ENCODE data around the gene MMADHC. TPM values are rescaled to one million over a fixed set of nuclear protein-coding genes. Genes with fewer than 3 reads are reported as not detected.

Gene MMADHC
- total RNA-seq, 1 experiment from 2014 or later = 149 TPM

DNA sequence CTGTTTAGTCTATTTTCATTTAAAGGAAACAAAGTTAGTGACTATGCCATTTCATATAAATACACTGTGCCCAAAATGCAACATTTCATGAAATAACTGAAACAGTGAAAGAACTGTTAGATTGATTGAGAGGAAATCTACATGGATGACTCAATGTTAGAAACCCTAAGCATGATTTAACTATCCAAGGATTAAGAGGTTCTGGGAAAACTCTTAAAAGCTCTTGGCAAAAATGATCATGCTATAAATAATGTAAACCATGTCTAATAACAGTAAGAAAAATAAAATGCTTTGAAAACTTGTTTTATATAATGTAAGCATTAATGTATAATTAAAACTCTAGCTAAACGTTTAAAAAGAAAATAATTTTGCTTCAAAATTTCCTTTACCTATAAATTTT is 23.5 kb downstream of the MMADHC start:
- Histone ChIP-seq H3K23ac (ENCODE audit: insufficient read length, low read depth, low read length) (no peak overlapping the region), H3K4me1 (ENCODE audit: insufficient read depth, low read length) (no peaks in the 10 kb centered on the region), H3K56ac (ENCODE audit: insufficient read length, low read depth, low read length) (no peak overlapping the region), H2BK12ac (ENCODE audit: insufficient read length, low read depth, low read length) (no peak overlapping the region), H3K9me3 (ENCODE audit: control insufficient read depth, low read depth, low read length) (no peaks in the 10 kb centered on the region), H2BK120ac (ENCODE audit: low read depth, low read length, poor library complexity, severe bottlenecking) (no peak overlapping the region), H3K18ac (ENCODE audit: insufficient read length, low read depth, low read length) (no peak overlapping the region), H2BK20ac (ENCODE audit: low read depth, low read length, poor library complexity, severe bottlenecking) (no peak overlapping the region), H4K5ac (ENCODE audit: insufficient read length, low read depth, low read length) (no peak overlapping the region), H2BK5ac (ENCODE audit: insufficient read length, low read length) (no peak overlapping the region), H2BK15ac (ENCODE audit: low read depth, low read length) (no peak overlapping the region), H3K79me2 (ENCODE audit: insufficient read depth, low read length) (no peaks in the 10 kb centered on the region), H4K20me1 (ENCODE audit: control insufficient read depth, insufficient read depth, insufficient read length) (no peaks in the 10 kb centered on the region), H4K8ac (replicated peaks; ENCODE audit: insufficient read length, low read depth, low read length) (no peak overlapping the region), H3K9ac (ENCODE audit: extremely low read depth, insufficient read length, low read length) (no peak overlapping the region), H3K27me3 (ENCODE audit: insufficient read depth, low read length) (no peaks in the 10 kb centered on the region), H3T11ph (ENCODE audit: low read length) (no peak overlapping the region), H2AFZ (ENCODE audit: low read length) (no peak overlapping the region), H3K23me2 (ENCODE audit: insufficient read length, low read depth, low read length, poor library complexity, severe bottlenecking) (no peaks in the 10 kb centered on the region), H2AK5ac (ENCODE audit: insufficient read length, low read length) (no peak overlapping the region), H3K27ac (ENCODE audit: insufficient read length, low read depth, low read length) (no peak overlapping the region), H3K79me1 (ENCODE audit: insufficient read depth, low read depth, low read length, poor library complexity, severe bottlenecking) (no peaks in the 10 kb centered on the region), H3K14ac (ENCODE audit: insufficient read depth, low read length) (no peak overlapping the region), H4K91ac (ENCODE audit: insufficient read length, low read depth, low read length) (no peak overlapping the region), H3K4me2 (ENCODE audit: insufficient read depth, insufficient read length, low read length) (no peak overlapping the region), H3K4ac (ENCODE audit: low read depth, low read length) (no peak overlapping the region)
- no peak for DNase-seq
- Mint-ChIP-seq H3K9me3 (no peaks in the 10 kb centered on the region), H3K27me3 (ENCODE audit: low read depth) (no peaks in the 10 kb centered on the region; the same call in 1 of the 2 replicates), H3K27ac (no peak overlapping the region), H3K4me1 (no peaks in the 10 kb centered on the region), H3K36me3 (ENCODE audit: insufficient read depth in 1 of 3, low read depth in 3 of 3) (peaks cover 2 to 17% (median 12%) of the 10 kb centered on the region in 3 experiments; a peak in 6 of 7 replicates), H3K4me3 (no peak overlapping the region)
- no CpG with 5 or more reads among the region's 1 CpG for WGBS (ENCODE audit: extremely low coverage, insufficient read length, low lambda C conversion rate)
- TF ChIP-seq, protein P1, sequence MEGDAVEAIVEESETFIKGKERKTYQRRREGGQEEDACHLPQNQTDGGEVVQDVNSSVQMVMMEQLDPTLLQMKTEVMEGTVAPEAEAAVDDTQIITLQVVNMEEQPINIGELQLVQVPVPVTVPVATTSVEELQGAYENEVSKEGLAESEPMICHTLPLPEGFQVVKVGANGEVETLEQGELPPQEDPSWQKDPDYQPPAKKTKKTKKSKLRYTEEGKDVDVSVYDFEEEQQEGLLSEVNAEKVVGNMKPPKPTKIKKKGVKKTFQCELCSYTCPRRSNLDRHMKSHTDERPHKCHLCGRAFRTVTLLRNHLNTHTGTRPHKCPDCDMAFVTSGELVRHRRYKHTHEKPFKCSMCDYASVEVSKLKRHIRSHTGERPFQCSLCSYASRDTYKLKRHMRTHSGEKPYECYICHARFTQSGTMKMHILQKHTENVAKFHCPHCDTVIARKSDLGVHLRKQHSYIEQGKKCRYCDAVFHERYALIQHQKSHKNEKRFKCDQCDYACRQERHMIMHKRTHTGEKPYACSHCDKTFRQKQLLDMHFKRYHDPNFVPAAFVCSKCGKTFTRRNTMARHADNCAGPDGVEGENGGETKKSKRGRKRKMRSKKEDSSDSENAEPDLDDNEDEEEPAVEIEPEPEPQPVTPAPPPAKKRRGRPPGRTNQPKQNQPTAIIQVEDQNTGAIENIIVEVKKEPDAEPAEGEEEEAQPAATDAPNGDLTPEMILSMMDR (conservative IDR thresholded peaks at IDR 0.05) = no peak

All from H9 (cell line).